ENCODE results near the gene ACBD4. TPM values are rescaled to one million over a fixed set of nuclear protein-coding genes. Genes with fewer than 3 reads are reported as not detected.

ACBD4 gene
- total RNA-seq, 1 donor from 2014 or later = 18.9 TPM

GRCh38 chr17:45129426-45129939 is 6.0 kb upstream of the ACBD4 start:
- no peak overlapping the region for H3K4me3 ChIP-seq
- intact Hi-C loops (cut with DNase I) = no loop called here
- no peaks in the 10 kb centered on the region for H3K9me3 ChIP-seq
- H3K36me3 ChIP-seq = no peaks in the 10 kb centered on the region
- H3K27ac ChIP-seq = peak overlapping the region; percentile 98
- DNase-seq (ENCODE audit: extremely low spot score in 2 of 2) = no peak
- TF ChIP-seq POLR2AphosphoS5 (IDR thresholded peaks at IDR 0.05; ENCODE audit: insufficient read depth in 1 of 2, low read depth in 1 of 2) (peak in 1 of 2 donors; percentile 26), CTCF (IDR thresholded peaks at IDR 0.05) (no peak), POLR2A (IDR thresholded peaks at IDR 0.05) (no peak)
- H3K4me1 ChIP-seq = peaks cover 59% of the 10 kb centered on the region
- H3K27me3 ChIP-seq = no peaks in the 10 kb centered on the region

GRCh38 chr17:45129940-45130680 is 5.4 kb upstream of the ACBD4 start:
- no peaks in the 10 kb centered on the region for H3K9me3 ChIP-seq
- intact Hi-C loops (cut with DNase I) = no loop called here
- H3K4me3 ChIP-seq = no peak overlapping the region
- H3K4me1 ChIP-seq = peaks cover 53% of the 10 kb centered on the region
- no peak for DNase-seq (ENCODE audit: extremely low spot score in 2 of 2)
- H3K36me3 ChIP-seq = no peaks in the 10 kb centered on the region
- TF ChIP-seq CTCF (IDR thresholded peaks at IDR 0.05) = no peak
- no peak for TF ChIP-seq POLR2A (IDR thresholded peaks at IDR 0.05)
- no peak for TF ChIP-seq POLR2AphosphoS5 (IDR thresholded peaks at IDR 0.05; ENCODE audit: insufficient read depth in 1 of 2, low read depth in 1 of 2)
- H3K27ac ChIP-seq = peak overlapping the region; percentile 98
- no peaks in the 10 kb centered on the region for H3K27me3 ChIP-seq

GRCh38 chr17:45130681-45131615 is 4.5 kb upstream of the ACBD4 start:
- Histone ChIP-seq H3K27me3 (no peaks in the 10 kb centered on the region), H3K27ac (peak overlapping the region; percentile 98), H3K9me3 (no peaks in the 10 kb centered on the region), H3K4me1 (peaks cover 57% of the 10 kb centered on the region), H3K36me3 (no peaks in the 10 kb centered on the region), H3K4me3 (peak overlapping the region; percentile 85 to 99)
- intact Hi-C loops (cut with DNase I) = no loop called here
- DNase-seq (ENCODE audit: extremely low spot score in 2 of 2) = no peak
- no peak for TF ChIP-seq CTCF (IDR thresholded peaks at IDR 0.05)
- no peak for TF ChIP-seq POLR2AphosphoS5 (IDR thresholded peaks at IDR 0.05; ENCODE audit: insufficient read depth in 1 of 2, low read depth in 1 of 2)
- no peak for TF ChIP-seq POLR2A (IDR thresholded peaks at IDR 0.05)

GRCh38 chr17:45131616-45132319 is 3.7 kb upstream of the ACBD4 start:
- peak overlapping the region; percentile 85 to 99 for H3K4me3 ChIP-seq
- DNase-seq (ENCODE audit: extremely low spot score in 2 of 2) = no peak
- TF ChIP-seq POLR2AphosphoS5 (IDR thresholded peaks at IDR 0.05; ENCODE audit: insufficient read depth in 1 of 2, low read depth in 1 of 2) (peak in 1 of 2 donors; percentile 36), POLR2A (IDR thresholded peaks at IDR 0.05) (no peak), CTCF (IDR thresholded peaks at IDR 0.05) (peak; percentile 67 to 88 (median 76))
- no peaks in the 10 kb centered on the region for H3K36me3 ChIP-seq
- intact Hi-C loops (cut with DNase I) = no loop called here
- H3K27ac ChIP-seq = peak overlapping the region; percentile 98
- no peaks in the 10 kb centered on the region for H3K27me3 ChIP-seq
- H3K9me3 ChIP-seq = no peaks in the 10 kb centered on the region
- H3K4me1 ChIP-seq = peaks cover 63% of the 10 kb centered on the region

Data from vagina (tissue), 2 donors.